GM23338 (cell line): ENCODE results near the gene ZNF19. TPM values are rescaled to one million over a fixed set of nuclear protein-coding genes. Genes with fewer than 3 reads are reported as not detected.

ENCODE experiments used
- ATAC-seq: fragments of 200-7000 bp; cut with Tn5 transposase; 3 replicates; pipeline ENCODE4 v1.9.1; 2020
- DNase-seq: peaks from one replicate; pipeline ENCODE4 v3.0.0-alpha.2; 2015; ENCODE audit warnings: low spot score
- H2AFZ ChIP-seq: fragments of 200-600 bp; sonication (generic); 2 replicates; pipeline ENCODE4 v1.8.0; 2016; ENCODE audit warnings: antibody characterized with exemption, mild to moderate bottlenecking, moderate library complexity
- H3F3A ChIP-seq: fragments of 200-600 bp; sonication (generic); replicated peaks from 2 replicates; pipeline ENCODE4 v1.8.0; 2017; ENCODE audit warnings: antibody characterized with exemption, mixed run types, low read depth
- H3K27ac ChIP-seq: fragments of 200-600 bp; sonication (generic); 2 replicates; pipeline ENCODE4 v1.6.1; 2016; ENCODE audit warnings: low read depth
- H3K27me3 ChIP-seq: fragments of 200-600 bp; sonication (generic); 2 replicates; pipeline ENCODE4 v1.8.0; 2016; ENCODE audit warnings: mild to moderate bottlenecking, mixed run types, moderate library complexity; ENCODE audit not compliant: insufficient read depth
- H3K36me3 ChIP-seq: fragments of 200-600 bp; sonication (generic); 2 replicates; pipeline ENCODE4 v1.8.0; 2016; ENCODE audit warnings: mild to moderate bottlenecking; ENCODE audit not compliant: insufficient read depth
- H3K4me1 ChIP-seq: fragments of 200-600 bp; sonication (generic); 2 replicates; pipeline ENCODE4 v1.8.0; 2016; ENCODE audit warnings: mild to moderate bottlenecking, moderate library complexity; ENCODE audit not compliant: insufficient read depth
- H3K4me2 ChIP-seq: fragments of 200-600 bp; sonication (generic); 2 replicates; pipeline ENCODE4 v1.7.1; 2017; ENCODE audit warnings: mixed run types
- H3K4me3 ChIP-seq: fragments of 200-600 bp; sonication (generic); 2 replicates; pipeline ENCODE4 v1.6.1; 2016; ENCODE audit warnings: mixed run types
- H3K79me2 ChIP-seq: fragments of 200-600 bp; sonication (generic); replicated peaks from 2 replicates; pipeline ENCODE4 v1.8.0; 2017; ENCODE audit warnings: mild to moderate bottlenecking; ENCODE audit not compliant: insufficient read depth
- H3K9me2 ChIP-seq: fragments of 200-600 bp; sonication (generic); 2 replicates; pipeline ENCODE4 v1.8.0; 2017; ENCODE audit not compliant: insufficient read depth
- H4K20me1 ChIP-seq: fragments of 200-600 bp; sonication (generic); replicated peaks from 2 replicates; pipeline ENCODE4 v1.8.0; 2017; ENCODE audit warnings: mild to moderate bottlenecking; ENCODE audit not compliant: insufficient read depth
- H3K27ac Mint-ChIP-seq: 2 replicates; pipeline ENCODE4 v1.8.0; 2020; ENCODE audit warnings: inconsistent platforms, mild to moderate bottlenecking, moderate library complexity, mixed read lengths
- H3K27me3 Mint-ChIP-seq: 3 replicates; pipeline ENCODE4 v1.8.0; 2022; ENCODE audit warnings: low read depth, mild to moderate bottlenecking, moderate library complexity, mixed read lengths, inconsistent platforms; ENCODE audit not compliant: insufficient read depth, poor library complexity
- H3K36me3 Mint-ChIP-seq: 3 replicates; pipeline ENCODE4 v1.8.0; 2021; ENCODE audit warnings: low read depth, mild to moderate bottlenecking, inconsistent platforms, moderate library complexity, mixed read lengths
- H3K4me1 Mint-ChIP-seq: 3 replicates; pipeline ENCODE4 v1.8.0; 2020; ENCODE audit warnings: mild to moderate bottlenecking, inconsistent platforms, mixed read lengths
- H3K4me3 Mint-ChIP-seq: 3 replicates; pipeline ENCODE4 v1.8.0; 2021; ENCODE audit warnings: moderate library complexity, mild to moderate bottlenecking, inconsistent platforms, mixed read lengths
- H3K9me3 Mint-ChIP-seq: 3 replicates; pipeline ENCODE4 v1.8.0; 2020; ENCODE audit warnings: moderate library complexity, mild to moderate bottlenecking, inconsistent platforms, mixed read lengths
- CREB1 ChIP-seq: fragments of 250-450 bp; sonication (Bioruptor Pico); IDR thresholded peaks from 2 replicates; pipeline ENCODE4 v1.5.0; 2020; ENCODE audit warnings: low read depth, mild to moderate bottlenecking, moderate library complexity
- CTCF ChIP-seq, 2 experiments: fragments of 200-600 bp in 1 of 2; sonication (generic) in 1 of 2; conservative IDR thresholded peaks; 2 replicates each; pipeline versions ENCODE4 v1.5.1 to v1.6.1; 2016 to 2017; ENCODE audit warnings: antibody characterized with exemption in 2 of 2, low read depth in 2 of 2, mild to moderate bottlenecking in 2 of 2, moderate library complexity in 1 of 2
- ETS1 ChIP-seq: IDR thresholded peaks from 2 replicates; pipeline ENCODE4 v1.6.1; 2016; ENCODE audit warnings: antibody characterized with exemption
- EZH2 ChIP-seq: fragments of 200-600 bp; sonication (generic); IDR thresholded peaks from one replicate; pipeline ENCODE4 v1.8.0; 2017; ENCODE audit warnings: antibody characterized with exemption, mild to moderate bottlenecking, low read depth; ENCODE audit not compliant: unreplicated experiment
- EZH2phosphoT487 ChIP-seq: fragments of 200-600 bp; sonication (generic); IDR thresholded peaks from one replicate; pipeline ENCODE4 v1.8.1; 2018; ENCODE audit warnings: antibody characterized with exemption; ENCODE audit not compliant: unreplicated experiment
- JUNB ChIP-seq: IDR thresholded peaks from one replicate; pipeline ENCODE4 v1.6.1; 2016; ENCODE audit warnings: antibody characterized with exemption; ENCODE audit not compliant: unreplicated experiment
- NANOG ChIP-seq: IDR thresholded peaks from 2 replicates; pipeline ENCODE4 v1.6.1; 2016; ENCODE audit warnings: antibody characterized with exemption, borderline replicate concordance
- POLR2AphosphoS5 ChIP-seq: IDR thresholded peaks from 2 replicates; pipeline ENCODE4 v1.6.1; 2016; ENCODE audit warnings: antibody characterized with exemption, low read depth
- REST ChIP-seq: IDR thresholded peaks from one replicate; pipeline ENCODE4 v1.6.1; 2018; ENCODE audit warnings: antibody characterized with exemption; ENCODE audit not compliant: unreplicated experiment
- STAT1 ChIP-seq: IDR thresholded peaks from one replicate; pipeline ENCODE4 v1.6.1; 2016; ENCODE audit warnings: antibody characterized with exemption; ENCODE audit not compliant: unreplicated experiment
- ZNF114 ChIP-seq: fragments of 250-450 bp; sonication (Bioruptor Pico); IDR thresholded peaks from 2 replicates; pipeline ENCODE4 v1.5.0; 2020; ENCODE audit warnings: mild to moderate bottlenecking, moderate library complexity
- ZNF331 ChIP-seq: fragments of 250-450 bp; sonication (Bioruptor Pico); IDR thresholded peaks from 2 replicates; pipeline ENCODE4 v1.5.0; 2020; ENCODE audit warnings: low read depth, mild to moderate bottlenecking, moderate library complexity
- ZNF462 ChIP-seq: fragments of 250-450 bp; sonication (Bioruptor Pico); IDR thresholded peaks from 2 replicates; pipeline ENCODE4 v1.5.0; 2020; ENCODE audit warnings: mild to moderate bottlenecking, moderate library complexity
- polyA plus RNA-seq: library from polyadenylated mRNA; unstranded; fragments of >200 nt; fragmentation: Nextera tagmentation; extraction: Ambion mirVana; gene quantifications from 2 replicates; pipeline ENCODE4 v1.2.1, GENCODE V29; 2016
- total RNA-seq: library from RNA; depleted of rRNA; stranded (reverse); fragments of >200 nt; shearing (Covaris generic); gene quantifications from 2 replicates; pipeline ENCODE4 v1.2.3, GENCODE V29; 2014

Gene ZNF19
- total and polyA plus RNA-seq, 2 experiments from 2014 or later: 1.0 to 4.8 TPM

GRCh38 chr16:71429581-71429980 lies 59.5 kb downstream of the ZNF19 start:
- H2AFZ ChIP-seq: no peak overlapping the region
- H3K4me1 ChIP-seq: peaks cover 12% of the 10 kb centered on the region; the same call in 1 of the 2 replicates
- Mint-ChIP-seq H3K9me3 (peaks cover 3% of the 10 kb centered on the region; the same call in 2 of the 3 replicates), H3K27ac (no peak overlapping the region), H3K36me3 (peaks cover 3% of the 10 kb centered on the region; the same call in 1 of the 3 replicates), H3K4me1 (peaks cover 7% of the 10 kb centered on the region; the same call in 2 of the 3 replicates), H3K27me3 (peaks cover 20% of the 10 kb centered on the region), H3K4me3 (no peak overlapping the region)
- H3K9me2 ChIP-seq: no peaks in the 10 kb centered on the region
- no peaks in the 10 kb centered on the region for H3K79me2 ChIP-seq
- peaks cover 6% of the 10 kb centered on the region for H3F3A ChIP-seq
- ATAC-seq (no peak), DNase-seq (no peak)
- no peaks in the 10 kb centered on the region for H3K36me3 ChIP-seq
- H3K4me3 ChIP-seq: no peak overlapping the region
- no peak overlapping the region for H3K4me2 ChIP-seq
- peaks cover 4% of the 10 kb centered on the region; the same call in 1 of the 2 replicates for H3K27me3 ChIP-seq
- H4K20me1 ChIP-seq: no peaks in the 10 kb centered on the region
- H3K27ac ChIP-seq: no peak overlapping the region
- no peak for TF ChIP-seq ETS1
- no peak for TF ChIP-seq ZNF462 (CRISPR knock-in tag)
- TF ChIP-seq NANOG: no peak
- TF ChIP-seq CTCF (conservative IDR thresholded peaks at IDR 0.05; ENCODE audit: low read depth in 2 of 2): no peak
- no peak for TF ChIP-seq CREB1
- TF ChIP-seq JUNB: no peak
- TF ChIP-seq EZH2: no peak
- TF ChIP-seq EZH2phosphoT487: no peak
- no peak for TF ChIP-seq ZNF114 (CRISPR knock-in tag)
- TF ChIP-seq ZNF331: no peak
- no peak for TF ChIP-seq REST
- no peak for TF ChIP-seq STAT1
- no peak for TF ChIP-seq POLR2AphosphoS5
